Heart left ventricle (tissue), 16 donors: ENCODE results near the gene SRGAP3. TPM values are rescaled to one million over a fixed set of nuclear protein-coding genes. Genes with fewer than 3 reads are reported as not detected.
A peak's percentile ranks its signal among the peaks of the same experiment; 100 is the strongest.

Experiments
- ATAC-seq, 4 donors: fragments of 200-7000 bp; cut with Tn5 transposase; one replicate each; pipeline ENCODE4 v1.9.1; 2020 to 2022; ENCODE audit warnings: moderate library complexity in 4 of 4, mild to moderate bottlenecking in 3 of 4, moderate number of reproducible peaks in 1 of 4
- DNase-seq, 5 donors: peaks; one replicate each; pipeline ENCODE4 v3.0.0-alpha.2; 2020
- H3K27ac ChIP-seq, 12 donors: fragments of 200-600 bp; sonication (generic) in 4 of 12; one replicate each; pipeline versions ENCODE4 v1.5.0 to v1.8.0; 2016 to 2022; ENCODE audit warnings: mild to moderate bottlenecking in 2 of 12
- H3K27me3 ChIP-seq, 9 donors: fragments of 200-600 bp; sonication (generic) in 2 of 9; one replicate each; pipeline versions ENCODE4 v1.5.1 to v1.8.0; 2016 to 2022; ENCODE audit warnings: mild to moderate bottlenecking in 3 of 9
- H3K36me3 ChIP-seq, 9 donors: fragments of 200-600 bp; sonication (generic) in 2 of 9; one replicate each; pipeline versions ENCODE4 v1.5.0 to v1.8.0; 2018 to 2022; ENCODE audit warnings: mild to moderate bottlenecking in 2 of 9
- H3K4me1 ChIP-seq, 12 donors: fragments of 200-600 bp; sonication (generic) in 4 of 12; one replicate each; pipeline versions ENCODE4 v1.5.0 to v1.8.0; 2016 to 2022; ENCODE audit warnings: mild to moderate bottlenecking in 3 of 12
- H3K4me3 ChIP-seq, 12 donors: fragments of 200-600 bp; sonication (generic) in 4 of 12; one replicate each; pipeline versions ENCODE4 v1.5.0 to v1.8.0; 2017 to 2022; ENCODE audit warnings: mild to moderate bottlenecking in 9 of 12, moderate library complexity in 4 of 12
- H3K9me3 ChIP-seq, 12 donors: fragments of 200-600 bp; sonication (generic) in 4 of 12; one replicate each; pipeline versions ENCODE4 v1.5.0 to v1.8.0; 2016 to 2022; ENCODE audit warnings: mild to moderate bottlenecking in 1 of 12
- CTCF ChIP-seq, 12 donors: fragments of 200-600 bp; sonication (generic) in 4 of 12; IDR thresholded peaks; one replicate each; pipeline versions ENCODE4 v1.5.0 to v1.8.0; 2018 to 2022; ENCODE audit warnings: antibody characterized with exemption in 12 of 12, mild to moderate bottlenecking in 5 of 12
- POLR2A ChIP-seq, 2 donors: fragments of 450-650 bp; IDR thresholded peaks; one replicate each; pipeline ENCODE4 v1.6.1; 2017; ENCODE audit warnings: antibody characterized with exemption in 2 of 2, mild to moderate bottlenecking in 2 of 2, moderate library complexity in 2 of 2
- WGBS, 4 donors: extraction: QIAGEN DNeasy Blood & Tissue Kit in 2 of 4; methylation state at CpG; one replicate each; pipeline versions ENCODE4 v1.1.5 to v1.1.7; 2013 to 2018; 5-methylcytosine and 5-hydroxymethylcytosine counted together
- intact Hi-C, 10 donors: fragments of 100-400 bp; cut with DNase I; formaldehyde crosslinking; loops; one replicate each; pipeline versions ENCODE4 v1.11.1 to v1.14.2; 2022
- polyA plus RNA-seq, 2 donors: library from polyadenylated mRNA; stranded (reverse); fragments of 200-250 nt; gene quantifications; one replicate each; pipeline ENCODE4 v1.2.3, GENCODE V29; 2013
- total RNA-seq, 9 donors: library from RNA; depleted of rRNA in 2 of 9; stranded (reverse); fragments of >200 nt in 2 of 9; fragmentation: NEBNext Ultra II Directional in 3 of 9; extraction: Animal tissue kit (Norgen Biotek cat#: 25700) in 3 of 9; gene quantifications; one replicate each; pipeline versions ENCODE4 v1.1.0 to v1.2.4, GENCODE V29; 2016 to 2023
- donor health status: ischemic (EF 13 %, LVEDD 7.1; RV severe dilation, severe dysfunction).
- donor health status: healthy with polysubstance abuse.
- donor health status: DM: no; HTN: yes; CAD: no.
- donor health status: DM: no; HTN: no; CAD: no.
- donor health status: ischemic (EF 25% LVEDD 6.9; RV normal size, moderate dysfunction).
- donor health status: ischemic (EF 25% LVEDD 5.7; RV mildly dilated, moderate dysfunction).
- donor health status: healthy.
- donor health status: DM: yes; HTN: yes; CAD: no.
- donor health status: ischemic (EF 35%, LVEDD 5.7; RV mildly dilated, moderate dysfunction).
- donor health status: nonischemic (EF 11% LVEDD 7.7; RV severe dilation, severe dysfunction).
- donor health status: DM: yes; HTN: yes; CAD: no.
- donor health status: PGD.
- donor health status: ischemic (EF 29% LVEDD 5.4; RV normal size, mild dysfunction).
- donor health status: nonischemic (EF 23%, LVEDD 6.1; RV moderate dilation, normal function).

The SRGAP3 gene
- total and polyA plus RNA-seq, 11 donors = 1.4 to 16.8 (median 9.0) TPM

- 59 to 74% (median 65%) methylated on average over 19 of the region's 19 CpGs for WGBS, 4 donors
- H3K4me3 ChIP-seq = peak overlapping the region in 11 of 12 donors; percentile 25 to 68 (median 59)
- TF ChIP-seq POLR2A (IDR thresholded peaks at IDR 0.05) (no peak), CTCF (IDR thresholded peaks at IDR 0.05) (no peak)
- no peaks in the 10 kb centered on the region for H3K27me3 ChIP-seq
- intact Hi-C loops = loop anchor here in 3 of 10 donors (5.0 to 10.0 kb wide), 3 partner anchors 111 to 176 kb away; no protein-coding TSS in a partner anchor
- H3K27ac ChIP-seq = peak overlapping the region in 3 of 12 donors; percentile 58 to 85 (median 81)
- no peak for ATAC-seq
- no peak for DNase-seq
- no peaks in the 10 kb centered on the region for H3K36me3 ChIP-seq
- H3K9me3 ChIP-seq = no peaks in the 10 kb centered on the region
- peaks cover 0 to 37% (median 9%) of the 10 kb centered on the region in 12 donors for H3K4me1 ChIP-seq
Observed at GRCh38 chr3:9247941-9248521, 1.4 kb downstream of the SRGAP3 start.

GRCh38 chr3:9247361-9247940 lies 2.0 kb downstream of the SRGAP3 start:
- WGBS, 4 donors = 71 to 80% (median 76%) methylated on average over 12 of the region's 12 CpGs
- H3K27ac ChIP-seq = peak overlapping the region in 2 of 12 donors; percentile 81 to 85
- peak overlapping the region in 8 of 12 donors; percentile 43 to 68 (median 61) for H3K4me3 ChIP-seq
- no peaks in the 10 kb centered on the region for H3K9me3 ChIP-seq
- no peaks in the 10 kb centered on the region for H3K36me3 ChIP-seq
- no peaks in the 10 kb centered on the region for H3K27me3 ChIP-seq
- ATAC-seq (no peak), DNase-seq (no peak)
- intact Hi-C loops = loop anchor here in 3 of 10 donors (5.0 to 10.0 kb wide), 3 partner anchors 110 to 175 kb away; no protein-coding TSS in a partner anchor
- peaks cover 0 to 37% (median 9%) of the 10 kb centered on the region in 12 donors for H3K4me1 ChIP-seq
- TF ChIP-seq CTCF (IDR thresholded peaks at IDR 0.05) = no peak
- no peak for TF ChIP-seq POLR2A (IDR thresholded peaks at IDR 0.05)

DNA sequence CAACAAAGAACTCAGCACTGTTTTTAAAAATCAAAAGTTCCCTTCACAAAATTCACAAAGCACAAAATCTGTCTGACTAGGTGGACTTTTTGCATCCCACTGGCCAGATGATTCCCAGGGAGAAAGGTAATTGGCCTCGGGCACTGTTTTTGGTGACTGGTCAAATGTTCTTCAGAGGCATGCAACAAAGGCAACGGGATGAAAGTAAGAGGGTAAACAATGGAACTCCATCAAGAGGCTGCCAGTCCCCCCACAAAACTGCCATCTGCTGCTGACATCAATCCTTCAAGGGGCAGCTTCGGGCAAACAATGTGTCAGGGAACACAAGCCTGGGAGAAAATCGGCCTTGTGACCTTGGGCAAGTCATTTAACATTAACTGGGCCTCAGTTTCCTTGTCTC lies 3.3 kb downstream of the SRGAP3 start:
- WGBS, 4 donors = 80 to 90% (median 86%) methylated on average over 4 of the region's 4 CpGs
- no peak for ATAC-seq
- no peak for TF ChIP-seq POLR2A (IDR thresholded peaks at IDR 0.05)
- no peak for TF ChIP-seq CTCF (IDR thresholded peaks at IDR 0.05)
- intact Hi-C loops = loop anchor here in 3 of 10 donors (5.0 to 10.0 kb wide), 3 partner anchors 109 to 174 kb away; no protein-coding TSS in a partner anchor
- no peaks in the 10 kb centered on the region for H3K36me3 ChIP-seq
- H3K27ac ChIP-seq = no peak overlapping the region
- H3K4me3 ChIP-seq = no peak overlapping the region
- peaks cover 0 to 33% (median 9%) of the 10 kb centered on the region in 12 donors for H3K4me1 ChIP-seq
- DNase-seq = no peak
- H3K9me3 ChIP-seq = no peaks in the 10 kb centered on the region
- H3K27me3 ChIP-seq = no peaks in the 10 kb centered on the region

- WGBS, 4 donors = 20 to 38% (median 27%) methylated on average over 1 of the region's 1 CpG
- no peak for ATAC-seq
- TF ChIP-seq CTCF (IDR thresholded peaks at IDR 0.05) (no peak), POLR2A (IDR thresholded peaks at IDR 0.05) (no peak)
Observed at GRCh38 chr3:9244495-9245183, 4.8 kb downstream of the SRGAP3 start.

More at GRCh38 chr3:9244495-9245183, 4.8 kb downstream of the SRGAP3 start:
- Histone ChIP-seq H3K4me3 (no peak overlapping the region), H3K9me3 (no peaks in the 10 kb centered on the region), H3K4me1 (peaks cover 0 to 25% (median 6%) of the 10 kb centered on the region in 12 donors), H3K27me3 (no peaks in the 10 kb centered on the region), H3K36me3 (no peaks in the 10 kb centered on the region), H3K27ac (no peak overlapping the region)
- intact Hi-C loops = loop anchor here in 3 of 10 donors (5.0 to 10.0 kb wide), 3 partner anchors 107 to 172 kb away; no protein-coding TSS in a partner anchor
- DNase-seq = no peak
